GM21723 (cell line): Measurements from ENCODE around the gene MECP2.

Source experiments
- ATAC-seq: cut with Tn5 transposase; IDR thresholded peaks from one replicate; pipeline ENCODE4 v1.9.1; 2021; ENCODE audit warnings: mild to moderate bottlenecking, moderate library complexity; ENCODE audit not compliant: unreplicated experiment

Gene MECP2

GRCh38 chrX:154064637-154065435 lies 32.7 kb downstream of the MECP2 start:
- no peak for ATAC-seq

GRCh38 chrX:154063234-154063633 lies 34.3 kb downstream of the MECP2 start:
- no peak for ATAC-seq

DNA sequence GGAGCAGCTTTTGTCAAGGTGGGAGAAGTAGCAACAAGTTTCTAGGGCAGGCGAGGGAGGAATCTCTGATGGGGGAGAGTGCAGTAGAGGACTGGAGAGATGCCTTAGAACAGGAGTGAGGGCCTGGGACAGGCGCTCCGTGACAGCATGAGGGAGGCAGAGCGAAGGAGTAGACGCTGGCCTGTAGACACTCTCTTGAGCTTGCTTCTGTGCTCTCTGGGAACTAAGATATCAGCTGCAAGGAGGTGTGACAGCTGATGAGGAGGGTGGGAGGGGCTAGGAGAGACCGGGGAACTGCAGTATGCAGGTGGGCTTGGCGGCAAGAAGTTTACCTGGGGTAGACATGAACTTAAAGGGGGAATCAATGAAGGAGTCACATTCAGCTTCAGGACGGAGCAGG lies 35.7 kb downstream of the MECP2 start:
- no peak for ATAC-seq

DNA sequence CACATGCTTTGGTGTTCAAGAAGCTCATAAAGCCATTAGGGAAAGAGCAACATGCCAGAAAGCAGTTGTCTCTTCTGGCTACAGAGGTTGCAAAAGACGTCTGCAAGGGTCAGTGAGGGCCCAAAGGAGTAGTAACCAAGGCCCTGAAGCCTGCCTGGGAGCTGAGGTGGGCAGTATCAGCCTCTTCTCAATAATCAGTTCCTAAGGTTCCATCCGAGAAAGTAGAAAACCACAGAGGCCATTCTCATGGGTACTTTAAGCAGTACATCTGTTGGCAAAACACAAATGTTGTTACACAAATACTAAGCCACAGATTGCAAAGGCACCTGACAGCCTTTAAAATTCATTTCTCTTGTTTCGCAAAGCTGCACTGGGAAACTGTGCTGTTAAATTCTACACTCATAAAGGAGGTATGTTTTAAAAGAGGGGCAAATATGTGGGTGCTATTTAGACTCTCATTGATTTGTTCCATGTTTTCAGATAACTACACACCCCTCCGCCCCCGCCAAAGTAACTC lies 37.7 kb downstream of the MECP2 start:
- ATAC-seq = no peak

- no peak for ATAC-seq
Observed at GRCh38 chrX:154059231-154059630, 38.3 kb downstream of the MECP2 start.

DNA sequence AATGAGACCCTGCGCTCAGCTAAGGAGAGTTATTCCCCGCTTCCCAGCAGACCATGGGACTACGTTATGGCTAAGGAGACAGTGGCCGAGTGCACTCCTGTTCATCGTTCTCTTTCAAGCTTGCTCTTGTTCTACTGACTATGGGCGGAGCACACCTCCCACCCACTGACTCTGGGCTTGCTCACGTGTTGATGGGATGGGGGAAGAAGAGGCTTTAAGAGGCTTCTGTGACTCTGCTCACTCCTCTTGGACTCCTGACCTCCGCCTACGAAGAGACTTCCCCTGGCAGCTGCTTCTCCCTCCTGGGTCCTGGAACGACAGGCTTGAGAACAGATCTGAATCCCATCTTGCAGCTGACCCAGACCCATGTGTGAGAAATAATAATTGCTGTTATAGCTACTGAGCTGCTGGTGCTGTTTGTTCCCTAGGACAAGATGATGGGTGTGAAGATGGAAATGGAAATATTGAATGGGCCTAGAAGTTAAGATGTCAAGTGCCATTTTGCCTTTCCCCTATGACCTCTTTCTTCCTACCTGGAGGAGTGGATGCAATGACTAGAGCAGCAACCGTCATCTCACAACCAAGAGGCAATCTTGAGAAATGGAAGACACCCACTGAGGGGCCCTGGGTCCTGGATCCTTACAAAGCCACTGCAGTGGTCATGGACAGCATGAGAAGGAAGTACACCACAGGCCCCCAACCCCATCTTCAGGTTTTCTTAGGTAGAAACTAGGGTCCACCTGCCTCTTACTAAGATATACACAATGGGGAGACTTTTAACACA lies 39.1 kb downstream of the MECP2 start:
- no peak for ATAC-seq

GRCh38 chrX:154057791-154058190 lies 39.7 kb downstream of the MECP2 start:
- no peak for ATAC-seq

DNA sequence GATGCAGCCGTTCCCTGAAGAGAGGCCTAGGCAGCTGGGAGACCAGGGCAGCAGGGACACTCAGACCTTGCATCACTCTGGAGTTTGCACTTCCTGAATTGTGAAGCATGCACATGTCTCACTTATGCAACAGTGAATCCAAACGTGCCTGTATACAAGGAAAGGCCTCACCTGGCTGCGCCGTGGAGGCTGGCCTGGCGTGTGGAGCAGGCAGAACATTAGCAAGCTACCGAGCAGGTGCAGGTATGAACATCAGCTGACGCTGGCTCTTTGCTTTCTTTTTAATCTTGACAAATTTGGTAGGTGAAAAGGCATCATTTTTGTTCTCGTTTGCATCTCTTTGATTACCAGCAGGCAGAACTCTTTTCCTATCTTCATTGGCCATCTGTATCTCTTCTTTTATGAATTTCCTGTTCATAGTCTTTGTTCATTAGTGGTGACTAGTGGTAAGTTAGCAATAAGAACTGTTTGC lies 40.7 kb downstream of the MECP2 start:
- ATAC-seq = no peak

GRCh38 chrX:154051201-154051810 lies 46.2 kb downstream of the MECP2 start:
- ATAC-seq = no peak

DNA sequence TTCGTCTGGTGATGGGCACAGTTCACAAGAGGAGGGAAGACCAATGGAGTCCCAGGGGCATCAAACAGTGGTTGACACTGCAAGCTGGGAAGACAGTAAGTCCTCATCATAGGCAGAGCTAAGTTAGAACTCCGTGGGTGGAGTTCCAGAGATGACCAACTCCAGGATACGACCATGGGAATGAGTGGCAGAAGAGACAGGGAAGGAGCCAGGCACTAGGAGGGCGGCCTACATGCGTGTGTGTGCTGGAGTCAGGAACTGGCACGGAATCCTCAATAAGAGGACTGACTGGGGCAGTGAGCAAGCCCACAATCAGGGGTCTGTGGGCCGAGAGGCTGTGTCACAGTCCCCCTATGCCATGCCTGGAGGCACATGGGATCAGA lies 47.4 kb downstream of the MECP2 start:
- no peak for ATAC-seq

GRCh38 chrX:154049209-154050112 lies 48.1 kb downstream of the MECP2 start:
- no peak for ATAC-seq

- no peak for ATAC-seq
Observed at GRCh38 chrX:154048398-154048797, 49.1 kb downstream of the MECP2 start.

- ATAC-seq = no peak
Observed at GRCh38 chrX:154046940-154047610, 50.4 kb downstream of the MECP2 start.

DNA sequence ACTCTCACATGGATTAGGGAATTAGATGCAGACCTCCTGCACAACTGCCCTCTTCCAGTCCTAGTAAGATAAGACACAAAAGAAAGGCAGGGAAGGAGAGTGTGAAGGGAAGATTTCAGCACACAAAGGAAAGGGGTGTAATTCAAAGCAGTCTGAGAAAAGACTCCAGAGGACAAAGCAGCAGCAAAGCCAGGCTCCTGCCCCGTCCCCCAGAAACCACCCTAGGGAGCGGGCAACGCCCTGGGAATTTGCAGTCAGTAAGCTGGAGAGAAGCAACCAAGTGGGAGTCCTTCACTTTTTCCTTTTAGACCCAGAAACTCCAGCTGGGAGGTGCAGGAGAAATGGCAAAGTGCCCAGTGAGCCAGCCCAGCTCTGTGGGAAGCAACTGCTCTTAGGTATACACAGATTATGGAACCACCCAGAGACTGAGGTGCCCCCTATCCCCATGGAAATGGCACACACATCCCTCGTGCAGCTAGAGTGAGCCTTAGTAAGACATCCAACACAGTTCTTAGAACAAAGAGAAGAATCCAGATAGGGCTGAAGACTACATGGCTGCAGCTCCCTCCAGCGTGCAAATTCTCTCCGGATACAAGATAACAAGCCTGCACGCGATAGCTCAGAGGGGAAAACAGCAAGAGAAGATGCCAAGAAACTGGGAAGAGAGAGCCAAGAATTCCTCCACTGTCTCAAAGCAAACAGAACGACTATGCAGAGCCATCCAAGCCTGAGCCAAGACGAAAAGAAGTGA lies 51.3 kb downstream of the MECP2 start:
- no peak for ATAC-seq

DNA sequence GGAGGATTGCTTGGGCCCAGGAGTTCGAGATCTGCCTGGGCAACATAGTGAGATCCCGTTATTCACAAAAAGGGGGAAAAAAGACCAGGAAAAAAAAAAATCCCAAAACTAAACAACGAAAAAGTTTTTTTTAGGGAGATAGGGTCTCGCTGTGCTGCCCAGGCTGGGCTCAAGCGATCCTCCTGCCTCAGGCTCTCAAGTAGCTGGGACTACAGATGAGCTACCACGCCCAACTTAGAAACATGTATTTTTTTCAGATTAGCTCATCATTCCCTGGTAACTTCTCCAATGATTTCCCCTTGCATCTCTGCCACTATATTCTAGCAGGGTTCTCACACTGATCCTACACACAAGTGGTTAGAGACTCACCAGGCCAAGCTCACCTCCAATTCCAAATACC lies 53.4 kb downstream of the MECP2 start:
- ATAC-seq = no peak

DNA sequence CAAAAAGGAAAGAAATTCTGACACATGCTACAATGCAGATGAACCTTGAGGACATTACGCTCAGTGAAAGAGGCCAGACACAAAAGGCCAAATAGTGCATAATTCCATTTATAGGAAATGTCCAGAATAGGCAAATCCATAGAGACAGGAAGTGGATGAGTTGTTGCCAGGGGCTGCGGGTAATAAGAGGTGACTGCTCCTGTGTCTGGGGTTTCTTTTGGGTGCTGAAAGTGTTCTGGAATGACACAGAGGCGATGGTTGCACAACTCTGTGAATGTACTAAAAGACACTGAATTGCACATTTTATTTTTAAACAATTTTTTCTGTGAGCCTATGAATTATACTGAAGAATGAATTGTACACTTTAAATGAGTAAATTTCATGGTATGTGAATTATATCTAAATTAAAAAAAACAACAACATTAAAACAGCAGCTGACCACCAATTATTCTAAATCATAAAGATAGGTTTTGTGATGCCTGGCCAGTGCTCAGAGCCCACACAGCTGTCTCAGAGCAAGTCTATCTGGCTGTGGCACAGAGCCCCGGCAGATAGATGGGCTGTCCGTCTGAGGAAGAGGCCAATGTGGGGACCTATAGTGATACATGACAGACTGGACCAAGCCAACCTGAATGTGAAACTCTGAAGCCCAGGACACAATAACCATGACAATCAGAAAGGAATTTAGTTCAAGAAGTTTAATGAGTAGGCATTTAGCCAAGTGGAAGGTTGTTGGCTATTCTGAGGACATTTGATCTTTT lies 54.3 kb downstream of the MECP2 start:
- no peak for ATAC-seq

GRCh38 chrX:154040863-154041262 lies 56.7 kb downstream of the MECP2 start:
- no peak for ATAC-seq

DNA sequence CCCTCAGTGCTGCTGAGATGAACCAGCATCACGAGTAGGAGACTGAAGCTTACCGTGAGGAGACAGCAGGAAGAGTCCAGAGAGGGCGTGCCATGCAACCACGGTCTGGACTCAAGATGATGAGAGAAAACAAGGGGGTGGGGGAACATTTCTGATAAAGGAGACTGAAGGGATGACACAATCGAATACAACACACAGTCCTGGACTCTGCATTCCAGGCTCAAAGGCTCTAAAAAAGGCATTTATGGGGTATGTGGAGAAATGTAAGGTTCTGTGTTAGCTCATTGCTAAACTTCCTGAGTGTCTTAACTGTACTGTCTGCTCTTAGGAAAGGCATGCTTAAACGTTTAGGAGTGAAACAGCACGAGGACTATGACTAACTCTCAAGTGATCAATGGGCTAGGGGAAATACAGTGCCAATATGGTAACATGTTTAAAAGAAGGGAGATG lies 57.2 kb downstream of the MECP2 start:
- ATAC-seq = no peak
